GM21717 (cell line): Measurements from ENCODE around the gene SLC35A3.
"Not testable (repeated sequence)": the region's sequence is repeated elsewhere in the genome, so short reads cannot be mapped to it uniquely, and the experiment has no call there.

ENCODE experiments used
- ATAC-seq: cut with Tn5 transposase; IDR thresholded peaks from one replicate; pipeline ENCODE4 v1.9.1; 2021; ENCODE audit warnings: mild to moderate bottlenecking, moderate library complexity; ENCODE audit not compliant: unreplicated experiment

Gene SLC35A3

DNA sequence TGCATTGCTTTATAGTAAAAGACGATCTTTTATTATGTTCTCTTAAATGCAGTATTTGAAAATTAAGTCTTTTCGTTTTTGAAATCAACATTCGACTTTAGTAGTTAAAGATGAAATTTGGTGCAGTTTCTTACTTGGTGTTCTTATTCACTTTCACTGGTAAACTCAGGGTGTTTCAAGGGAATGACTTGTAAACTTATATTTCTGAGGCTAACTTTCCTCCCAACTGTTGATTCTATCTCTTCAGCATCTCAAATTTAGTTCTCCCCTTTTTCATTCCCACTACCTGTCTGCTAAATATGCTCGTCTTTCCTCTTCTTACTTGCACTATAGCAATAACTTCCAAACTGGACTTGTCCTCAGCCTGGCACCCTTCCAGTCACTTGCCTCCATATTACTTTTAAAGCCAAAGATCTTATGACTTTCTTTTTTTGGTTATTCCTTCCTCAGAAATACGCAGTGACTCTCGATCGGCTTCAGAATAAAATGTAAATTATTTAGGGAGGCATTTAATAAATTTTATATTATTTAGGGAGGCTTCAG, 988 bp downstream of the SLC35A3 start:
- ATAC-seq = no peak

DNA sequence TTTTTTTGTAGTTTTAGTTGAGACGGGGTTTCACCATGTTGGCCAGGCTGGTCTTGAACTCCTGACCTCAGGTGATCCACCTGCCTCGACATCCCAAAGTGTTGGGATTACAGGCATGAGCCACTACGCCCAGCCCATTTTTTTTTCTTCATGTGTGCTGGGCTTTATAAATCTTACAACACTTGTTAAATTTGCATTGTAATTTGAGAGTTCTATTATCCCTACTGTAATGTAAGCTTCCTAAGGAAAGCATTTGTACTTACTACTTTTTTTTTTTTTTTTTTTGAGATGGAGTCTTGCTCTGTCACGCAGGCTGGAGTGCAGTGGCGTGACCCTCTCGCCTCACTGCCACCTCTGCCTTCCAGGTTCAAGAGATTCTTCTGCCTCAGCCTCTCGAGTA, 2.3 kb downstream of the SLC35A3 start:
- not testable (repeated sequence) for ATAC-seq

DNA sequence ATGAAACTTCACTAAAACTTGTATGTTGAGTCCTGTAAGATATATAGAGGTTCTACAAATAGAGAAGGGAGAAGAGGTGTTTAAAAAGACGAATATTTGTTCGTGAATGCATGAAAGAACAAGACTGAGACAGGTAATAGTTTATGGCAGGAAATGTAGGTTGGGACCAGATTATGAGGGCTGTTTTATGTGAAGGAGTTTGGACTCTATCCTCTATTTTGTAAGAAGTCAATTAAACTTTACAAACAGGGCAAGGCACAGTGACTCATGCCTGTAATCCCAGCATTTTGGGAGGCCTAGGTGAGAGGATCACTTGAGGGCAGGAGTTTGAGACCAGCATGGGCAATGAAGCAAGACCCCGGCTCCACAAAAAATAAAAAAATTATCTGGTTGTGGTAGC, 5.7 kb downstream of the SLC35A3 start:
- no peak for ATAC-seq

DNA sequence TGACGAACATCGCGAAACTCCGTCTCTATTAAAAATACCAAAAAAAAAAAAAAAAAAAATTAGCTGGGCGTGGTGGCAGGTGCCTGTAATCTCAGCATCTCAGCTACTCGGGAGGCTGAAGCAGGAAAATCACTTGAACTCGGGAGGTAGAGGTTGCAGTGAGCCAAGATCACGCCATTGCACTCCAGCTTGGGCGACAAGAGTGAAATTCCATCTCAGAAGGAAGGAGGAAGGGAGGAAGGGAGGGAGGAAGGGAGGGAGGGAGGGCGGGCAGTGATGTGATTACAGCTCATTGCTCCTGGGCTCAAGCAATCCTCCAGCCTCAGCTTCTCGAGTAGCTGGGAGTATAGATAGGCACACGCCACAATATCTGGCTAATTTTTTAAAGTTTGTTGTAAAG, 7.5 kb downstream of the SLC35A3 start:
- not testable (repeated sequence) for ATAC-seq

DNA sequence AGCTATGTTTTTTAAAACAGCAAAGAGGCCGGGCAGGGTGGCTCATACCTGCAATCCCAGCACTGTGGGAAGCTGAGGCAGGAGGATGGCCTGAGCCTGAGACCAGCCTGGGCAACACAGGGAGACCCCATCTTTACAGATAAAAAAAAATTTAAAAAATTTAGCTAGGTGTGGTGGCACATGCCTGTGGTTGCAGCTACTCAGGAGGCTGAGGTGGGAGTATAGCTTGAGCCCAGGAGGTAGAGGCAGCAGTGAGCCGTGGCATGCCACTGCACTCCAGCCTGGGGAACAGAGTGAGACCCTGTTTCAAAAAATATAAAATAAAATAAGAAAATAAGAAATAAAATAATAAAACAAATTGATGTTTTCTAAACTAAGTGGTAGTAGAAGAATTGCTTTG, 8.4 kb downstream of the SLC35A3 start:
- no peak for ATAC-seq

DNA sequence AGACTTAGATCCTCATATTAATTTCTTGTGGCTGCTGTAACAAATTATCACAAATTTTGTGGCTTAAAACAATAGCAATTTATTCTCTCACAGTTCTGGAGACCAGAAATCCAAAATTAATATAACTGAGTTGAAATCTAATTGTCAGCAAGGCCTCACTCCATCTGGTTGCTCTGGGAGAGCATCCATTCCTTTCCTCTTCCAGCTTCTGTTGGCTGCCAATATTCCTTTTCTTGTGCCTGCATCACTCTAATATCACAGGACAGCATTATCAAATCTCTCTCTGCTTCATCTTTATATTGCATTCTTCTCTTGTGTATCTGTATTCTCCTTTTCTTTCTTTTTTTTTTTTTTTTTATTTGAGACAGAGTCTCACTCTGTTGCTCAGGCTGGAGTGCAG, 9.3 kb downstream of the SLC35A3 start:
- no peak for ATAC-seq

DNA sequence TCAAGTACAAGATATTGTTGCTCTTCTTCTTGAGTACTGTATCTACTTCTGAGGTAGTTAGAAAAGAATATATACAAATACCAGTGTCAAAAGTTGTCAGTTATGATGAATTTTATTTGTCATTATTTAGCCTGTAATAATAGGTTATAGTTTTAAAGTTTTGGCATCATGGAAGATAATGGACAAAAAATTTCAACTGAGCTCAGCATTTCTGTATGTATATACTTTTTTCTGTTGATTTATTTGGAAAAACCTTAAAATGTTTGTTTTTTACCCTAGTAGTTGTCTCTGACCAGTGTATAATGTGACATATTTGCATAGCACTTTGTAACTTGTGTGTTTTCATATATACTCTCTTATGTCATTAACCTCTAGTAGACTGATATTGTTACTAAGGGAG, 11.1 kb downstream of the SLC35A3 start:
- ATAC-seq = no peak

DNA sequence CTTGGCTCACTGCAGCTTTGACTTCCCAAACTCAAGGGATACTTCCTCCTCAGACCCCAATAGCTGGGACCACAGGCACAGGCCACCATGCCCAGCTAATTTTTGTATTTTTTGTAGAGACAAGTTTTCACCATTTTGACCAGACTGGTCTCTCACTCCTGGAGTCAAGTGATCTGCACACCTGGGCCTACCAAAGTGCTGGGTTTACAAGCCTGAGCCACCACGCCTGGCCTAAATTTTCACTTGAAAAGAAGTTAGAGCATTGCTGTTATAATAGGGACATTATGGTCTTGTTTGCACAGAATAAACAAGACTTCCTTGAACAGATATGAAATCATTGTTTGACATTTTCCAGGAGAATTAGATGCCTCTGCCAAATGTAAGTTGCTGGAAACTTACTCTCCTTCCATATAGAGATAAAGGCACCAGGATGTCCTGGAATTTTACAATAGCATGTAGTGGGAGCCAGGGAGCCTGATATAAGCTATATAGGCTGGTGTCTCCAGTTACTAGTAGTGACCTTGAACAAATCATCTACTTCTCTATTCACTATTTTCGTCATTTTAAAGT, 16.9 kb downstream of the SLC35A3 start:
- ATAC-seq = no peak

DNA sequence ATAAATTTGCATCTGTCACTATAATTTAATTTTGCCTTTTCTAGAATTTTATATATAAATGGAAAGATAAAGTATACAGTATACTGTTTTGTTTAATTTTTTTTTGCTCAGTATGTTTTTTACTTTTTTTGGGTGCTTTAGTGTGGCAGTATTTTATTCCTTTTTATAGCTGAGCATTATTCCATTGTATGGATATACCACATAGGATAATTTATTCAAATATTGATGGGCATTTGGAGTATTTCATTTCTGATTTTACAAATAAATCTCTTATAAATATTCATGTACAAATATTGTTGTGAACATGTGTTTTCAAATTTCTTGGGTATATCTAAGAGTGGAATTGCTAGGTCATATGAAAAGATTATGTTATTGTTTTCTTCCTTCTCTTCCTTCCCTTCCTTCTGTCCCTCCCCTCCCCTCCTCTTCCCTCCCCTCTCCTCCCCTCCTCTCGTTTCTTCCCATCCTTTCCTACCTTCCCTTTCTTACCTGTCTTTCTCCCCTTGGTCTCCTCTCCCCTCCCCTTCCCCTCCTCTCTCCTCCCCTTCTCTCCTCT, 18.5 kb downstream of the SLC35A3 start:
- ATAC-seq = no peak

DNA sequence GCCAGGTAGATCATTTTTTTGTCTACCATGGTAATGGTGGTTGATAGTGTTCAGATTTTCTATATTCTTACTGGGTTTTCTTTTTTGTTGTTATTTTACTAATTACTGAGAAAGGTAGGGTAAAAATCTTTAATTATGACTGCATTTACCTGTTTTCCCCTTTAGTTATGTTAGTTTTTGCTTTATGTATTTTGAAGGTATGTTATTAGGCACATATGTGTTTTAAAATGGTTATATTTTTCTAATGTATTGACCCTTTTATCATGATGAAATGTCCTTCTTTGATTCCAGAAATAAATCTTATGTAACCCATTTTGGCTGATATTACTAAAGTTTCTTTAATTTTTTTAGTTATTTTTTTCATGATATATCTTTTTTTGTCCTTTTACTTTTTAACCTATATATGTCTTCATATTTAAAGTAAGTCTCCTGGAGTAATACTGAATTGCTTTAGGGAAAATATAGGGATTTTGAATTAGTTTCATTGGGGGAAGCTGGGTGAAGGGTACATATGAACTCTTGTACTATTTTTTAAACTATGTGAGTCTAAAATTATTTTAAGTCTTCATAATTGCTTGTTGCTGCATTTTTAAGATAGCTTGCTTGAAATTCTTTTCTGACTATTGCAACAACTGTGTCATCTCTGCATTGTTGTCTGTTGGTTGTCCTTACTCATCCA, 22.4 kb downstream of the SLC35A3 start:
- no peak for ATAC-seq

DNA sequence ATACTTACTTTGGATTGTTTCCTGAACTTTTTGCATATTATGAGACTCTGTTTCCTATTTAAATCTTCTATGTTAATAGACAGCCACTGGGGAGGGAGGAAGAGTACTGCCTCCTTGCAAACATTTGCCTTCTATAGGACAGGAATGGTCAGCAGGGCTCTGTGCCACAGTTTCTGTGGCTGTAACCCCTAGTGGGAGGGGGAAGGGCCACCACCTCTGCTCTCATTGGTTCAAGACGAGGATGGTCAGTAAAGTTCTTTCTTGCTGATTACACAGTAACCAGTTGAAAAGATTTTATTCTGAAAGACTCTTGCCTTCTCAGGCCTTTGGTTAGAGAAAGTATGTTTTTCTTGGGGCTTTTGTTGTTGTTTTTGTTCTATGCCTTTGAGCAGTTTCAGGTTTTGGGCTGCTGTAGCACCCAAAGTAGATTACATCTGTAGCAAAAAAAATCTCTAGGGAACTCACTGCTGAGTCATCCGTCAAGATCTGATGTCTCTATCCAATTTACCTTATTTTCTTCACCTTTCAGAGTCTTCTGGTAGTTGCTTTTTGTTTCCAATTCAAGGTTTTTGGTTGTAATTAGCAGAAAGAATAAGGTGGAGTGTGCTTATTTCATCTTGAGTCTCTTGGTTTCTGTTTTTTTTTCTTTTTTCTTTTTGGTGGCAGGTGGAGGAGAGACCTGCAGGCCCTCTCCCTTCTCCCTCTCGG, 23.1 kb downstream of the SLC35A3 start:
- ATAC-seq = no peak

DNA sequence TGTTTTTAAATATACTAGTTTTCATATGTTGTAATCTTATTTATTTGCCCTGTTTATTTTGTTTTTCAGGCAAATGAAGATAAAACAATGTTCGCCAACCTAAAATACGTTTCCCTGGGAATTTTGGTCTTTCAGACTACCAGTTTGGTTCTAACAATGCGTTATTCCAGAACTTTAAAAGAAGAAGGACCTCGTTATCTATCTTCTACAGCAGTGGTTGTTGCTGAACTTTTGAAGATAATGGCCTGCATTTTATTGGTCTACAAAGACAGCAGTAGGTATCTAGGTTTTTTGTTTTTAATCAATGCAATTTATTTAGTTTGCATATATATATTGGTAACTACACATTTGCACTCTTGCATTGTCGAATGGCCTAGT, 23.7 kb downstream of the SLC35A3 start:
- no peak for ATAC-seq

DNA sequence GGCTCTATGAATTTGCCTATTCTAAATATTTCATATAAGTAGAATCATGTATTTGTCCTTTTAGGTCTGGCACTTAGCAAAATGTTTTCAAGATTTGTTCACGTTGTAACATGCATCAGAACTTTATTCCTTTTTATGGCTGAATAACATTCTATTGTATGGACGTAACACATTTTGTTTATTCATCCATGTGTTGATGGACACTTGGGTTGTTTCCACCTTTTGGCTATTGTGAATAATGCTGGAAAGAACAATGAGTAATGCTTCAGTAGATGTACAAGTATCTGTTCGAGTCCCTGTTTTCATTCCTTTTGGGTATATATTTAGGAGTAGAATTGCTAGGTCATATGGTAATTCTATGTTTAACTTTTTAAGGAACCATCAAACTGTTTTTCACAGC, 24.7 kb downstream of the SLC35A3 start:
- no peak for ATAC-seq

DNA sequence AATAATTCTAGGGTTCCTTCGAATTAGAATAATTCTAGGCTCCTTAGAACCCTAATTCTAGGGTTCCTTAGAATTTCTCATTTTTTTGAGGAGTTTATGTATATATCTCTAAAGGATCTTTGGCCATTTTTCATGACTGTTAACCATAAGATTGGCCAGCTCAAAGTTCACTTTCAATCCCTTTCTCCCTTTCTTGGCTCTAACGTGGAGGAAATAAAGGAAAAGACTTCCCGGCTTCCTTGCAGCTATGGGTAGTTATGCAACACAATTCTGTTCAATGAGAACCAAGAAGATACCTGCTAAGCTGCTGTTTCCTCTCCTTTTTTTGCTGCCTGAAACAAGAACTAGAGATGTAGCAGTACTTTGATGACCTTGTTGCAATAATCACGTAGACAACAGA, 27.2 kb downstream of the SLC35A3 start:
- ATAC-seq = no peak

DNA sequence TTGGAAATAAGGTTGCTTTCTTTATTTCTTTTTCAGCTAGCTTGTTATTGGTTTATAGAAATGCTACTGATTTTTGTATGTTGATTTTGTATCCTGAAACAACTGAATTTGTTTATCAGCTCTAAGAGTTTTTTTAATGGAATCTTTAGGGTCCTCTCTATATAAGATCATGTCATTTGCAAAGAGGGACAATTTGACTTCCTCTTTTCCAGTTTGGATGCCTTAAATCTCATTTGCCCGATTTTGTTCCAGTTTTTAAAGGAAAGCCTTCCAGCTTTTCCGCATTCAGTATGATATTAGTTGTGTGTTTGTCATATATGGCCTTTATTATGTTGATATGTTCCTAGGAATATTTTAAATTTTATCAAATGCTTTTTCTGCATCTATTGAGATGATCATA, 31.7 kb downstream of the SLC35A3 start:
- ATAC-seq = no peak

DNA sequence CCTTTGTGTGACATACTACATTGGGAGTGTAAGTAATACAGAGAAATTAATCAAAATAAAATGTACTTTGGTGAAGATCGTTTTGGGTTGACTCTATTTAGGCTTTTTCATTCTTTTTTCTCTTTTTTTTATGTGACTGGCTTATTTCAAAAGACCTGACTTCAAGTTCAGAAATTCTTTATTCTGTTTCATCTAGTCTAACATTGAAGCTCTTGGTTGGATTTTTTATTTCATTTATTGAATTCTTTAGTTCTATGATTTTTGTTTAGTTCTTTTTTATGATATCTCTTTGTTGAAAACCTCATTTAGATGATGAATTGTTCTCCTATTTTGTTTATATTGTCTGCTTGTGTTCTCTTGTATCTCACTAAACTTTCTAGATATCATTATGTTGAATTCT, 35.6 kb downstream of the SLC35A3 start:
- ATAC-seq = no peak

DNA sequence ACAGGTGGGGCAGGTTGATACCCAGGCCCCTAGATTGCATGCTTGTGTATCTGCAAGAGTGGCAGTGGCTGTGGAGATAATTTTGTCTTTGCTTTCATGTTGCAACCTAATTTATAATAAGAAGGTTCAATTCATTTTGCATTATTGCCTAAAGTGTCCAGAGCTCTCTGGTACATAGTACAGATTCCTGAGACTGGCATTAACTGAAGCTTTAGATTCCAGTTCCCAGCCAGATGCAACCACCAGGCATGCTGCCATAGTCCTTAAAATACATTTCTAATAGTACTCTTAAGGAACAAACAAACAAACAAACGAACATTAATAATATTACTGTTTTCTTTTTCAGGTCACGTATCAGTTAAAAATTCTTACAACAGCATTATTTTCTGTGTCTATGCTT, 36.9 kb downstream of the SLC35A3 start:
- ATAC-seq = no peak

DNA sequence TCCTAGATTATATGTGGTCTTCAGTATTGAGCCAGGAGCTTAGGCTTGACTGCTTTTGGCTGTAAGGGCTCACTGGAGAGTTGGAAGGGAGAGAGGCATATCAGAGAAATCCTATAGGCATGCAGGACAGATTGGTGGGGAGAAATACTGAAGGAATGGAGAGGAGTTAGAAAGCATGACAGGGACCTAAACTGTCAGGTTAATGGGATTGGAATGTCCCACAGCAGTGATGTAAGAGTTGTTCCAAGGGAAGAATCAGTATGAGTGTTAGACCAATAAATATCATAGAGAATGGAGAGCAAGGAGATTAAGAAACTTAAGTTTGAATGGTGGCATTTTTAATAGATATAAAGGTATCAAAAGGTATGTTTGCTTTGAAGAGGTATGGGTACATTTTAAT, 39.7 kb downstream of the SLC35A3 start:
- no peak for ATAC-seq

DNA sequence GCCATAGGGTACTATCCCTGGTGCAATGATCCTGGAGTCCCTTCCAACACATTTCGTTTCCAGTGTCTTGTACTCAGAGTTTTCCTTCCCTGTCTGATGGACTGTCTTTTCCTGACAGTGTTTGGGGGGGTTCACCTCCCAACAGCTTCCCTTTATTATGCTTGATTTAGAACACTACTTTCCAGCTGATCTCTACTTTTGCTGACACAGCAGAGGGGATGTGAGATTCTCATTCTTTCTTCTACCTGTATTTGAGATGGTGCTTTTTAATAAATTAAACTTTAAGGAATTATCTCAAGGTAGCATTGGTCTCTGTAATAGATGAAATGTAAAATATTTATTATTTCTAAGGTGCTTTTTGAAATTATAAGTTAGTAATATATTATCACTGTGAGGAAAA, 41.0 kb downstream of the SLC35A3 start:
- ATAC-seq = no peak

DNA sequence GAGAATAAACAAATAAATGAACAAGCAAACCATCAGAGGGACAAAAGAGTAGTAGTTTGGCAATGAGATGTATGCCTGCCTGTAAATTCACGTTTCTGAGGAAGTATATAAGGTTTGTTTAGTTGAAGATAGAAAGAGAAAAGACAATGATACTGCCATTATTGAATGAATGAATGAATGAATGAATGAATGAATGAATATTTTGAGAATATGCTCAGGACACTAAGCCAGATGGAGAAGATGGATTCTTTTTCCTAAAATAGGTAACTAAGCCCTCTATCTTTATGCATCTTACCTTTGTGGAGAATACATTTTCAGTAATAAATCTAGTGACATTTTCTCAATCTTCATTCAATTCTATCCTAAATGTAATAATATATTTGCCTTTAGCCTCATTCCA, 49.4 kb downstream of the SLC35A3 start:
- no peak for ATAC-seq

DNA sequence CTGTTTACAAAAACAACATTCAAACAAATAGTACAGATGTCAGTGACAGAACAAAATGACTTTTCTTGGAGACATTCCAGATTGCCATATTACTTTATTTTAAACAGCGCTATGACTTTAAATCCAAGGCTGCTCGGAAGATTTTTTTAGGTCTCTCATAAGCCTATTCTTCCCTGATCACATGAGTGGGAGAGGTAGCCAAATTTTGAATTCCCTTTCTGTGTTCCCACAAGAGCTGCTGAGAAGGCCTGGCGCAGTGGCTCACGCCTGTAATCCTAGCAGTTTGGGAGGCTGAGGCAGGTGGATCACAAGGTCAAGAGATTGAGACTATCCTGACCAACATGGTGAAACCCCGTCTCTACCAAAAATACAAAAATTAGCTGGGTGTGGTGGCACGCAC, 53.7 kb downstream of the SLC35A3 start:
- ATAC-seq = no peak

DNA sequence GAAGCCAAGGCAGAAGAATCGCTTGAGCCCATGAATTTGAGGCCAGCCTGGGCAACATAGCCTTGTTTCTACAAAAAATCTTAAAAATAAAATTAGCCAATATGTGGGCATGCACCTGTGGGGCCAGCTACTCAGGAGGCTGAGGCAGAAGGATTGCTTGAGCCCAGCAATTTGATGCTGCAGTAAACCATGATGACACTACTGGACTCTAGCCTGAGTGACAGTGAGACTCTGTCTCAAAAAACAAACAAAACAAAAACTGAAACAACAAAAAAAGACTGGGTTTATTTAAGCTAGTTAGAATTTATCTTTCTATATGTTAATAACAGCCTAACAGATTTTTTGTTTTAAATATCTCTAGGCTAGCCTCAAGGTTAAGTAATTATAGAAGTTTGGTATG, 57.4 kb downstream of the SLC35A3 start:
- ATAC-seq = no peak
